GM12865 (cell line): ENCODE results near the gene HMGN1.

Source experiments
- DNase-seq: peaks from one replicate; pipeline ENCODE4 v3.0.0; 2010; ENCODE audit warnings: low read depth
- H3K4me3 ChIP-seq: 2 replicates; pipeline ENCODE4 v1.5.1; 2011; ENCODE audit warnings: mild to moderate bottlenecking, low read depth, low read length, control low read depth
- TF ChIP-seq, protein P1 (sequence below): IDR thresholded peaks from 2 replicates; pipeline ENCODE4 v1.5.1; 2011; ENCODE audit warnings: low read length, control low read depth, low read depth, inconsistent platforms; ENCODE audit not compliant: insufficient read depth; ENCODE audit errors: missing control alignments

The HMGN1 gene

GRCh38 chr21:39319251-39319756 is 29.6 kb downstream of the HMGN1 start:
- no peak for DNase-seq
- TF ChIP-seq, protein P1, sequence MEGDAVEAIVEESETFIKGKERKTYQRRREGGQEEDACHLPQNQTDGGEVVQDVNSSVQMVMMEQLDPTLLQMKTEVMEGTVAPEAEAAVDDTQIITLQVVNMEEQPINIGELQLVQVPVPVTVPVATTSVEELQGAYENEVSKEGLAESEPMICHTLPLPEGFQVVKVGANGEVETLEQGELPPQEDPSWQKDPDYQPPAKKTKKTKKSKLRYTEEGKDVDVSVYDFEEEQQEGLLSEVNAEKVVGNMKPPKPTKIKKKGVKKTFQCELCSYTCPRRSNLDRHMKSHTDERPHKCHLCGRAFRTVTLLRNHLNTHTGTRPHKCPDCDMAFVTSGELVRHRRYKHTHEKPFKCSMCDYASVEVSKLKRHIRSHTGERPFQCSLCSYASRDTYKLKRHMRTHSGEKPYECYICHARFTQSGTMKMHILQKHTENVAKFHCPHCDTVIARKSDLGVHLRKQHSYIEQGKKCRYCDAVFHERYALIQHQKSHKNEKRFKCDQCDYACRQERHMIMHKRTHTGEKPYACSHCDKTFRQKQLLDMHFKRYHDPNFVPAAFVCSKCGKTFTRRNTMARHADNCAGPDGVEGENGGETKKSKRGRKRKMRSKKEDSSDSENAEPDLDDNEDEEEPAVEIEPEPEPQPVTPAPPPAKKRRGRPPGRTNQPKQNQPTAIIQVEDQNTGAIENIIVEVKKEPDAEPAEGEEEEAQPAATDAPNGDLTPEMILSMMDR = no peak
- H3K4me3 ChIP-seq = no peak overlapping the region

- TF ChIP-seq, protein P1 = no peak
- DNase-seq = no peak
- no peak overlapping the region for H3K4me3 ChIP-seq
These were observed 30.6 kb downstream of the HMGN1 start for GRCh38 chr21:39318091-39318959.

GRCh38 chr21:39317134-39318090 is 31.5 kb downstream of the HMGN1 start:
- H3K4me3 ChIP-seq = no peak overlapping the region
- no peak for DNase-seq
- TF ChIP-seq, protein P1 = no peak

GRCh38 chr21:39316729-39317128 is 32.2 kb downstream of the HMGN1 start:
- no peak overlapping the region for H3K4me3 ChIP-seq
- no peak for DNase-seq
- TF ChIP-seq, protein P1 = no peak

DNA sequence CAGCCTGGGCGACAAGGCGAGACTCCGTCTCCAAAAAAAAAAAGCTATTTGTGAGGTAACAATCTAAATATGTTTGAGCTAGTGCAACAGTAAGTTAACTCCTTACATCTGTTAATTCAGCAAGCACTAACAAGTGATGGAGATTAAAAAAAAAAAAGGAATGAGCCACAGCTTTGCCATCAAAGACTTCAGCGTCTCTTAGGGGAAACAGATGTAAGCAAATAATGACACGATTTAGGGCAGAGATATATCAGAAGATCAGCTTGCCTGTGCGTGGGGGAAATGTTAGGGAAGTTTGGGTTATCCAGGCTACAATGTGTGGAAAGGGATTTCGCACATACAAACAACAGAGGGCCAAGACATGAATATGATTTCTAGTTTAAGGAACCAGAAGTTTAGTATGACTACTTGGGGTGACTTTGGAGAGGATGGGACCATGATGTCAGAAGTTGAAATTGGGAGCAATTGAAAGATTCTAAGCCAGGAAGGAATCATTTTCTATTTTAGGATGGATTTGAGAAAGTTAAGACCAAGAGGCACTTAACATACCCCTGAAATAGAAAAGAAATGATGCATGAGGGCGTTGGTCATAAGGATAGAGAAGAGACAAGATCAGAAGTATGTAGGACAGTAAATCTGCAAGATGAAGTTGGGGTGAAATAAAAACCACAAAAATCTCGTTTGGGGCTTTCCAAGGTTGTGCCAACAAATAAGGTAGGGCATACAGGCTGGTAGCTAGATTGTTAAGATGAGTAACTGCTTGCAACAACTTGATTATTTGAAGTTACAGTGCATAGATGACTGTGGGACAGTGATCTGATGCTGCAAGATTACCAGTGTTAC is 33.1 kb downstream of the HMGN1 start:
- no peak overlapping the region for H3K4me3 ChIP-seq
- TF ChIP-seq, protein P1 = no peak
- DNase-seq = no peak
